Limb (tissue), 2 donors: Measurements from ENCODE around the gene ZNF79.
"Not testable (repeated sequence)": the region's sequence is repeated elsewhere in the genome, so short reads cannot be mapped to it uniquely, and the experiment has no call there.

Experiments
- DNase-seq, 2 donors: peaks; one replicate each; pipeline ENCODE4 v3.0.0-alpha.2; 2016; ENCODE audit errors: extremely low spot score in 2 of 2

Gene ZNF79

GRCh38 chr9:127455324-127455992 lies 31.3 kb downstream of the ZNF79 start:
- DNase-seq = no peak

DNA sequence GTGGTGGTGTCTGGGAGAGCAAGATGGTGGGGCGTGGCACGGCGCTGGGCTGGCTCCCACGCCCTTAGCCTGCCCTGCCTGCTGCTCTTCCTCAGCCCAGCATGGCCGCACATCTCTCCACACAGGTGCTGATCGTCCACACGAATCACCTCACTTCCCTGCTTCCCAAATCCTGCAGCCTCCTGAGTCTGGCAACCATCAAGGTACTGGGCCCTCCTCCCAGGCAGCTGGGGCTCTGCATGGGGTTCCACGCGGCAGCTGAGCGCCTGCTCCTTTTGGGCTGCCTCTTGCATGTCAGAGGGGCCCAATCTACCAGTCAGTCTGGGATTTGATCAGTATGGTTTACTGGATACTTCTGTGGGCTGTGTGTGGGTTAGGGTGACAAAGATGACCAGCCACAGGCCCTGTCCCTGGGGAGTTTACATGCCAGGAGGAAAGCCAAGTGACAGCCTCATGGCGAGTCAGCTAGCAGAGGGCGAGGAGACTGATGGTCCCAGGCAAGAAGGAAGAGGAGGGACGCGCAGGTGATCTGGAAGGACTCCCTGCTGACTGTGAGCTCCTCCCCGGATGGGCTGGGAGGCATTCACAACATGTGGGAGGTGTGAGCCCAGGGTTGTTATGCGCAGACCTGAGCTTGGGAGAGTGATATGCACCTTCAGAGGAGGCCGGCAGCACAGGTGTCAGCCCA lies 33.2 kb downstream of the ZNF79 start:
- DNase-seq = no peak

- DNase-seq = no peak
Measured at GRCh38 chr9:127458921-127459320, 34.7 kb downstream of the ZNF79 start.

DNA sequence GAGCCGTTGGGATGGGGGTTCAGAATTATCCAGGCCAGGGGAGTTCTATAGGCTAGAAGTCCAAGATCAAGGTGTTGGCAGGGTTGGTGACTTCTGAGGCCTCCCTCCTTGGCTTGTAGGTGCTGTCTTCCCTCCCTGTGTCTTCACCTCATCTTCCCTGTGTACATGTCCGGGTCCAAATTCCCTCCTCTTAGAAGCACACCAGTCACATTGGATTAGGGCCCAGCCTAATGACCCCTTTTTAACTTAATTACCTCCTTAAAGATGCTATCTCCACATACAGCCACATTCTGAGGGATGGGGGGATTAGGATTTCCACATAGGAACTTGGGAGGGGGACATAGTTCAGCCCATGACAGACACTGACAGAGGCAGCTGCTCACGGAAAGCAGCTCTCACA lies 39.2 kb downstream of the ZNF79 start:
- no peak for DNase-seq

- DNase-seq = peak in 1 of 2 donors; percentile 26
Measured at GRCh38 chr9:127463911-127464310, 39.7 kb downstream of the ZNF79 start.

GRCh38 chr9:127466407-127466917 lies 42.3 kb downstream of the ZNF79 start:
- DNase-seq = not testable (repeated sequence)

DNA sequence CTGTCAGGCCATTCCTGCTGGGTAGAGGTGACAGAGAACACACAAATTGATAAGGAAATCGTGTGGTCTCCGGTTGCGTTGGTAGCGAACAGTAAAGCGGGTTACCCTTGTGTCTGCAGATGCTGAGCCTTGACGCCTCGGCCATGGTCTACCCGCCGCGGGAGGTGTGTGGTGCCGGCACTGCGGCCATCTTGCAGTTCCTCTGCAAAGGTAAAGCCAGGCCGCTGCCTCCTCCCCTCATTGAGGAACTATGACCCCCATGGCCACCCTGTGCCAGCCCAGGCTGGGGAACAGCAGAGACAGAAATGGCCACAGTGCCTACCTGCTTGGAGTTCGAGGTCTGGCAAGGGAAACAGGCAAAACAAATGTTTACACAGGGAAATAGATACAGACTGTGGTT lies 43.4 kb downstream of the ZNF79 start:
- DNase-seq = no peak

DNA sequence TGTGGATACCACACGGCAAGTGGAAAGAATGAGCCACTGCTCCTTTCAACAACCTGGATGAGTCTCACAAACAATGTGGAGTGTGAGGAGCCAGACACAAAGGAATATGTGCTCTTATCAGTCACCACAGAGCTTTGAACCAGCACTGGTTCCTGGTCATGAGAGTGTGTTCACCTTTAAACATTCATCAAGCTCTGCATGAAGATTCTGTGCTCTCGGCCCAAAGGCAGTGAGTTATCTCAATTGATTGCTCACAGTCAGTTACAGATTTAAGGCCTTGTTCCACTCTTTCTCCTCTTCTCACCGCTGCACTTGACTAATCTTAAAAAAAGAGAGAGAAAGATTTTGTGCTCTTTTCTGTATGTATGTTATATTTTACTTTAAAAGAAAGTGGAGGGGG lies 46.5 kb downstream of the ZNF79 start:
- DNase-seq = no peak

DNA sequence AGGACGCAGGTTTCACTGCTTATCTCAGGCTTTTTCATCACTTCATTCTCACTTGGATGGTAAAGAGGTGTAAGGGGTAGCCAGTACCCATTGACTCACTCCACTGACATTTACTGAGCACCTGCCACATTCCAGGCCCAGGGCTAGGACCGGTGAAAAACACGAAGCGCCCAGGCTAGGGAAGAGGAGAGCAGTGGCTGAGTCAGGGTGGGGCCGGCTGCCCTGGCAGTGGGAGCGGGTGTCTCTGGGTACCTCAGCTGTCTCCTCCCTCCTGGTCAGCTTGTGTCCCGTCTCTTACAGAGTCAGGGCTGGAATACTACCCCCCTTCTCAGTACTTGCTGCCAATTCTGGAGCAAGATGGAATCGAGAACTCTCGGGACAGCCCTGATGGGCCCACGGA lies 49.3 kb downstream of the ZNF79 start:
- DNase-seq = no peak

GRCh38 chr9:127473932-127474331 lies 49.8 kb downstream of the ZNF79 start:
- no peak for DNase-seq

DNA sequence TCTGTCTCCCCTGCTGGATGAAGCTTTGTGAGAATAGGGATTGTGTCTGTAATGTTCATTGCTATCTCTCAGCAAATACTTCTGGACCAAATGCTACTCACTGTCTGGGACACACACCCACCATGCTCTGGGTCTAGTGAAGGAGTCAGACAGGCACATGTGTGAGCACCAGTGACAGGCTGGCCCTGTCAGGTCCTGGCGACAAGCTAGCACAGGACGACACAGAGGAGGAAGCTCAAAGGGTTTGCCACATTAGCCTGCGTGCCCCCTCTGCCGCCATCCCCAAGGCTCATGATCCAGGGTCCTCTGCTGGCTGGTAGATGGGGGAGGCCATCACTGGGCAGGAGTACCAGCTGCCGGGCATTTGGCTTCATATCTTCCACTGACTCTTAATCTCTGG lies 50.4 kb downstream of the ZNF79 start:
- no peak for DNase-seq

GRCh38 chr9:127479507-127480081 lies 55.4 kb downstream of the ZNF79 start:
- no peak for DNase-seq

GRCh38 chr9:127482662-127483061 lies 58.5 kb downstream of the ZNF79 start:
- no peak for DNase-seq

DNA sequence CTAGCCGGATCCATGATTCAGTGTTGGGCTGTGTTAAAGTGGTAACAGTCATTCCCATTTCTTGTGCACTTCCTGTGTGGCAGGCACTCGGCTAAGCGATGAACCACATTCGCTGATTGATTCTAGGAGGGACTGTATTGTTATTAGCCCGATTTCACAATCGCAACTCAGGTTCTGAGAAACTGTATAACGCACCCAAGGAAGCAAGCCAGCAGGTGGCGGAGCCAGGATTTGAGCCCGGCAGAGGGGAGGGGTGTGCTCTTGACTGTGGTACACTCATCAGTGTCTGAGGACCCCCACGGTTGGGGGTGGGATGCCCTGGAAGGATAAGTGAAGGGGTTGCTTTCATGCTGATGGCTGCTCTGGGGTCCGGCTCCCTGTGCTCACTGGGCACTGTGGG lies 61.8 kb downstream of the ZNF79 start:
- no peak for DNase-seq

- DNase-seq = no peak
Measured at GRCh38 chr9:127488946-127489345, 64.8 kb downstream of the ZNF79 start.

GRCh38 chr9:127489471-127490115 lies 65.4 kb downstream of the ZNF79 start:
- no peak for DNase-seq

DNA sequence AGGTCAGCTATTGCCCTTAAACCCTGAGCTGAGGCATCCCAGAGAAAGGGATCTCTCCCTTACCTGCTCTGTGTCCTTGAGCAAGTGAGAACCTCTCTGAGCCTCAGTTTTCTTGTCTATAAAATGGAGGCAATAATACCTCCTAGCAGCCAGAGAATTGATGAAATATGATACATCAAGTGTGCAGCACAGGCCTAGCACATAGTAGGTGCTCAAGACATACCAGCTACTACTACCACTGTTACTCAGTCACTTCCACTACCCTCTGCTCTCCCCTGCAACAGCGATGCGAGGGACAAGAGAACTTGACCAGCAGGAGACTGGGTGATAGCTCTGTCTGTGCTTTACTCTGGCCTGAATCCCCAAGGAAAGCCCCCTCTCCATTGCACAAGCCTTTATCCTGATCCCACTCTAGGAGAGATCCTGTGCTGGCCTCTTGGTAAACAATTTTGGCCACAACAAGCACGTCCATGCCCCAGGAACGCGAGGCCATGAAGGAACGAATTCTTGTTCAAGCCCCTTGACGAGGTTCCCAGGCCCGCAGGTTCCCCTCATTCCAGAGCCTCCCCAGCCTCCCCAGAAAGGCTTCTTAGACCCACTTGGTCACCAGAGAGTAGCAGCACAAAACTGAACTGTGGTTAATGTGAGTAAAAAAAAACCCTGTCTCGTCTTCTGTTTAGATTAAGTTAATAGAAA lies 66.5 kb downstream of the ZNF79 start:
- DNase-seq = no peak

DNA sequence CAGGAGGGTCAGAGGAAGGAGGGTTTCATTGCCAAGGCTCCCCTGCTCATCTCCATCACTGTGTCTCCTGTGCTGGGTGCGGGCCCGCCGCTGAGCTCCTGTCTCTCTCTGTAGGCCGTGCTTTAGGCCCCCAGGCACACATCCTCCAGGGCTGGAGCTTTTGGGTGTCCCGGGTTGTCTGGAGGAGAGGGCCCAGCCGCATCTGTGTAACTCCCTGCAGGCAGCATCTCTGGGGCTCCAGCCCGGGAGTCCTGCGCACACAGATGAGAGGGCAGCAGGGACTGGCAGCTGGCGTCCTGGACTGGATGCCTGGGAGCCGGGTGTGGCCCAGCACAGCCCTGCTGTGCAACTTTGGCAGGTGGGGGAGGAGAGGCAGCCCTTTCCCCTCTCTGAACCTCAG lies 67.3 kb downstream of the ZNF79 start:
- no peak for DNase-seq

- DNase-seq = no peak
Measured at GRCh38 chr9:127492616-127493015, 68.4 kb downstream of the ZNF79 start.

GRCh38 chr9:127493592-127494303 lies 69.6 kb downstream of the ZNF79 start:
- DNase-seq = no peak

DNA sequence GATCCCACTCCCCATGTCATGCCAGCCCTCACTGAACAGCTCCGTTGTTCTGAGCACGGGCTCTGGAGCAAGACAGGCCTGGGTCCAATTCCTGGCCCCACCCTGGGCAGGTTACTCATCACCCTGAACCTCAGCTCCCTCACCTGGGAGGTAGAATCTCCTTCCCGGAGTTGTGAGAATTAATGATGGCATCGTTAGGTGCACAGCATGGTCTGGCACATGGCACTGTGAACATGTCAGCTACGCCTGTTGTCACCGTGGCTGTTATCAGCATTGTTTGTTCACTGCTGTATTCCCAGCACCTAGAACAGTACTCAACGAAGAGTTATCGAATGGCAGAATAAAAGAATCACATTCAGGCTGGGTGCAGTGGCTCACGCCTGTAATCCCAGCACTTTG lies 70.1 kb downstream of the ZNF79 start:
- DNase-seq = no peak
